ENCODE data around the gene FUT6. TPM values are rescaled to one million over a fixed set of nuclear protein-coding genes. Genes with fewer than 3 reads are reported as not detected.
"Not testable (repeated sequence)": the region's sequence is repeated elsewhere in the genome, so short reads cannot be mapped to it uniquely, and the experiment has no call there.

Gene FUT6
- polyA plus RNA-seq, 3 donors = not detected

GRCh38 chr19:5863030-5863665, 23.6 kb upstream of the FUT6 start:
- intact Hi-C loops (cut with micrococcal nuclease) = no loop called here

GRCh38 chr19:5857203-5858081, 17.9 kb upstream of the FUT6 start:
- no peaks in the 10 kb centered on the region for H4K20me1 ChIP-seq (ENCODE audit: insufficient read depth, low read length)
- no peak overlapping the region for H3K4me3 Mint-ChIP-seq
- H3K27ac Mint-ChIP-seq = no peak overlapping the region
- H3K36me3 Mint-ChIP-seq = no peaks in the 10 kb centered on the region
- WGBS (ENCODE audit: insufficient coverage) = 92% methylated on average over 17 of the region's 18 CpGs
- DNase-seq = no peak
- no peak overlapping the region for H3K4me3 ChIP-seq (replicated peaks in 1 of 3; ENCODE audit: low read depth in 2 of 3, low read length in 3 of 3)
- H3K9me3 ChIP-seq (replicated peaks in 1 of 2; ENCODE audit: control insufficient read depth in 1 of 2, insufficient read depth in 1 of 2, low read length in 2 of 2) = peaks cover 0 to 3% of the 10 kb centered on the region in 2 donors
- H3K27me3 Mint-ChIP-seq (ENCODE audit: low read depth in 3 of 3) = peaks cover 0 to 2% (median 0%) of the 10 kb centered on the region in 3 donors
- no peaks in the 10 kb centered on the region for H3K79me2 ChIP-seq (ENCODE audit: insufficient read depth, low read length)
- no peaks in the 10 kb centered on the region for H3K4me1 ChIP-seq (ENCODE audit: control insufficient read depth in 1 of 2, insufficient read depth in 2 of 2, low read length in 2 of 2)
- H3K9me3 Mint-ChIP-seq = peaks cover 0 to 3% (median 2%) of the 10 kb centered on the region in 7 donors
- no peaks in the 10 kb centered on the region for H3K4me1 Mint-ChIP-seq
- intact Hi-C loops (cut with micrococcal nuclease) = no loop called here
- no peak overlapping the region for H3K9ac ChIP-seq (ENCODE audit: insufficient read depth, low read length, poor library complexity, severe bottlenecking)
- no peak overlapping the region for H2AFZ ChIP-seq (ENCODE audit: insufficient read depth, low read depth, low read length, poor library complexity, severe bottlenecking)
- H3K36me3 ChIP-seq (replicated peaks in 1 of 2; ENCODE audit: control insufficient read depth in 1 of 2, insufficient read depth in 2 of 2, low read length in 2 of 2) = no peaks in the 10 kb centered on the region
- H3K27ac ChIP-seq (ENCODE audit: low read depth in 1 of 2, low read length in 2 of 2) = no peak overlapping the region
- H3K4me2 ChIP-seq (replicated peaks; ENCODE audit: extremely low read depth, low read length, poor library complexity, severe bottlenecking) = no peak overlapping the region
- TF ChIP-seq, protein P1, sequence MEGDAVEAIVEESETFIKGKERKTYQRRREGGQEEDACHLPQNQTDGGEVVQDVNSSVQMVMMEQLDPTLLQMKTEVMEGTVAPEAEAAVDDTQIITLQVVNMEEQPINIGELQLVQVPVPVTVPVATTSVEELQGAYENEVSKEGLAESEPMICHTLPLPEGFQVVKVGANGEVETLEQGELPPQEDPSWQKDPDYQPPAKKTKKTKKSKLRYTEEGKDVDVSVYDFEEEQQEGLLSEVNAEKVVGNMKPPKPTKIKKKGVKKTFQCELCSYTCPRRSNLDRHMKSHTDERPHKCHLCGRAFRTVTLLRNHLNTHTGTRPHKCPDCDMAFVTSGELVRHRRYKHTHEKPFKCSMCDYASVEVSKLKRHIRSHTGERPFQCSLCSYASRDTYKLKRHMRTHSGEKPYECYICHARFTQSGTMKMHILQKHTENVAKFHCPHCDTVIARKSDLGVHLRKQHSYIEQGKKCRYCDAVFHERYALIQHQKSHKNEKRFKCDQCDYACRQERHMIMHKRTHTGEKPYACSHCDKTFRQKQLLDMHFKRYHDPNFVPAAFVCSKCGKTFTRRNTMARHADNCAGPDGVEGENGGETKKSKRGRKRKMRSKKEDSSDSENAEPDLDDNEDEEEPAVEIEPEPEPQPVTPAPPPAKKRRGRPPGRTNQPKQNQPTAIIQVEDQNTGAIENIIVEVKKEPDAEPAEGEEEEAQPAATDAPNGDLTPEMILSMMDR (IDR thresholded peaks at IDR 0.05) = no peak
- H3K27me3 ChIP-seq (ENCODE audit: control insufficient read depth in 2 of 2, insufficient read depth in 2 of 2, low read length in 2 of 2) = no peaks in the 10 kb centered on the region

More at GRCh38 chr19:5863030-5863665, 23.6 kb upstream of the FUT6 start:
- Histone ChIP-seq H3K4me3 (replicated peaks in 1 of 3; ENCODE audit: low read depth in 2 of 3, low read length in 3 of 3) (no peak overlapping the region), H4K20me1 (ENCODE audit: insufficient read depth, low read length) (no peaks in the 10 kb centered on the region), H3K9me3 (replicated peaks in 1 of 2; ENCODE audit: control insufficient read depth in 1 of 2, insufficient read depth in 1 of 2, low read length in 2 of 2) (no peaks in the 10 kb centered on the region), H3K27me3 (ENCODE audit: control insufficient read depth in 2 of 2, insufficient read depth in 2 of 2, low read length in 2 of 2) (no peaks in the 10 kb centered on the region), H3K4me1 (ENCODE audit: control insufficient read depth in 1 of 2, insufficient read depth in 2 of 2, low read length in 2 of 2) (no peaks in the 10 kb centered on the region), H3K36me3 (replicated peaks in 1 of 2; ENCODE audit: control insufficient read depth in 1 of 2, insufficient read depth in 2 of 2, low read length in 2 of 2) (no peaks in the 10 kb centered on the region), H3K27ac (ENCODE audit: low read depth in 1 of 2, low read length in 2 of 2) (no peak overlapping the region), H3K79me2 (ENCODE audit: insufficient read depth, low read length) (no peaks in the 10 kb centered on the region), H3K4me2 (replicated peaks; ENCODE audit: extremely low read depth, low read length, poor library complexity, severe bottlenecking) (no peak overlapping the region), H3K9ac (ENCODE audit: insufficient read depth, low read length, poor library complexity, severe bottlenecking) (no peak overlapping the region), H2AFZ (ENCODE audit: insufficient read depth, low read depth, low read length, poor library complexity, severe bottlenecking) (no peak overlapping the region)
- Mint-ChIP-seq H3K27ac (no peak overlapping the region), H3K36me3 (no peaks in the 10 kb centered on the region), H3K9me3 (peaks cover 0 to 3% (median 0%) of the 10 kb centered on the region in 7 donors), H3K4me3 (no peak overlapping the region), H3K4me1 (no peaks in the 10 kb centered on the region), H3K27me3 (ENCODE audit: low read depth in 3 of 3) (peaks cover 1 to 4% (median 3%) of the 10 kb centered on the region in 3 donors)
- TF ChIP-seq, protein P1 (IDR thresholded peaks at IDR 0.05) = no peak
- WGBS (ENCODE audit: insufficient coverage) = 72% methylated on average over 5 of the region's 11 CpGs
- no peak for DNase-seq

- H3K36me3 Mint-ChIP-seq; H3K27ac ChIP-seq (ENCODE audit: low read depth in 1 of 2, low read length in 2 of 2); H3K9me3 Mint-ChIP-seq; H3K9me3 ChIP-seq (replicated peaks in 1 of 2; ENCODE audit: control insufficient read depth in 1 of 2, insufficient read depth in 1 of 2, low read length in 2 of 2); H3K27ac Mint-ChIP-seq; H3K4me1 ChIP-seq (ENCODE audit: control insufficient read depth in 1 of 2, insufficient read depth in 2 of 2, low read length in 2 of 2); intact Hi-C loops (cut with micrococcal nuclease); H4K20me1 ChIP-seq (ENCODE audit: insufficient read depth, low read length); H3K36me3 ChIP-seq (replicated peaks in 1 of 2; ENCODE audit: control insufficient read depth in 1 of 2, insufficient read depth in 2 of 2, low read length in 2 of 2); H3K9ac ChIP-seq (ENCODE audit: insufficient read depth, low read length, poor library complexity, severe bottlenecking); DNase-seq; H3K27me3 ChIP-seq (ENCODE audit: control insufficient read depth in 2 of 2, insufficient read depth in 2 of 2, low read length in 2 of 2); H3K4me3 ChIP-seq (replicated peaks in 1 of 3; ENCODE audit: low read depth in 2 of 3, low read length in 3 of 3); H3K79me2 ChIP-seq (ENCODE audit: insufficient read depth, low read length); H2AFZ ChIP-seq (ENCODE audit: insufficient read depth, low read depth, low read length, poor library complexity, severe bottlenecking); H3K4me1 Mint-ChIP-seq; H3K4me2 ChIP-seq (replicated peaks; ENCODE audit: extremely low read depth, low read length, poor library complexity, severe bottlenecking); H3K4me3 Mint-ChIP-seq; H3K27me3 Mint-ChIP-seq (ENCODE audit: low read depth in 3 of 3): not testable (repeated sequence)
- WGBS (ENCODE audit: insufficient coverage) = 97% methylated on average over 9 of the region's 9 CpGs
Measured at GRCh38 chr19:5855151-5855550, 15.6 kb upstream of the FUT6 start.

All from CD14-positive monocyte (primary cell).